GM12878 (cell line): ENCODE data around the gene WDR41. TPM values are rescaled to one million over a fixed set of nuclear protein-coding genes. Genes with fewer than 3 reads are reported as not detected.

Source experiments
- ATAC-seq: fragments of 200-7000 bp; cut with Tn5 transposase; 3 replicates; pipeline ENCODE4 v1.9.1; 2020; ENCODE audit warnings: mild to moderate bottlenecking, moderate library complexity
- BruUV-seq: library from RNA; stranded (reverse); fragments of 400-500 nt; replicated peaks from 2 replicates; lab custom pipeline; 2021; lab: Mats Ljungman, UMichigan
- CTCF ChIA-PET: fragments of 300-600 bp; sonication (Branson Sonifier 250); formaldehyde crosslinking; extraction: SDS; loops from one replicate; lab custom pipeline; 2021; ENCODE audit warnings: inconsistent platforms; lab: Yijun Ruan, JAX
- POLR2A ChIA-PET: fragments of 350-600 bp; formaldehyde crosslinking; extraction: SDS; loops from one replicate; lab custom pipeline; 2021; ENCODE audit warnings: inconsistent platforms; lab: Charles Lee
- RAD21 ChIA-PET: fragments of 300-600 bp; sonication (Branson Sonifier 250); formaldehyde crosslinking; loops from one replicate; lab custom pipeline; 2023; ENCODE audit warnings: antibody characterized with exemption; ENCODE audit not compliant: unreplicated experiment; lab: Charles Lee
- SMC1A ChIA-PET: fragments of 300-600 bp; sonication (Branson Sonifier 250); formaldehyde crosslinking; loops from one replicate; lab custom pipeline; 2023; ENCODE audit not compliant: unreplicated experiment, uncharacterized antibody; lab: Charles Lee
- DNase-seq: peaks from one replicate; pipeline ENCODE4 v3.0.0-alpha.2; 2011; ENCODE audit warnings: low read depth, low spot score
- FAIRE-seq: peaks from 3 replicates; lab custom pipeline; 2011; peaks lifted over from hg19 to GRCh38; lab: Jason Lieb, UNC
- H2AFZ ChIP-seq: 2 replicates; pipeline ENCODE4 v1.6.0; 2011; ENCODE audit warnings: low read depth, low read length, control low read depth; ENCODE audit not compliant: control insufficient read depth
- H3K27ac ChIP-seq: 2 replicates; pipeline ENCODE4 v1.5.1; 2011; ENCODE audit warnings: control low read depth; ENCODE audit not compliant: control insufficient read depth, insufficient read depth
- H3K27me3 ChIP-seq, 2 experiments: replicated peaks in 1 of 2; 2 replicates each; pipeline versions ENCODE4 v1.6.0 to v1.6.1; 2011; ENCODE audit warnings: low read length in 1 of 2; ENCODE audit not compliant: control insufficient read depth in 2 of 2, insufficient read depth in 2 of 2
- H3K36me3 ChIP-seq, 2 experiments: 2 replicates each; pipeline ENCODE4 v1.5.1; 2011; ENCODE audit warnings: low read length in 1 of 2; ENCODE audit not compliant: control insufficient read depth in 2 of 2, insufficient read depth in 2 of 2
- H3K4me1 ChIP-seq: 2 replicates; pipeline ENCODE4 v1.6.1; 2011; ENCODE audit warnings: mild to moderate bottlenecking, low read length, moderate library complexity, mixed read lengths; ENCODE audit not compliant: control insufficient read depth, insufficient read depth
- H3K4me2 ChIP-seq: 2 replicates; pipeline ENCODE4 v1.6.0; 2011; ENCODE audit warnings: control low read depth; ENCODE audit not compliant: control insufficient read depth, insufficient read depth
- H3K4me3 ChIP-seq: fragments of 200-600 bp; sonication (generic); 2 replicates; pipeline ENCODE4 v1.5.1; 2016
- H3K79me2 ChIP-seq: 2 replicates; pipeline ENCODE4 v1.6.0; 2011; ENCODE audit warnings: low read length; ENCODE audit not compliant: control insufficient read depth, insufficient read depth
- H3K9ac ChIP-seq: 2 replicates; pipeline ENCODE4 v1.8.0; 2011; ENCODE audit warnings: low read length, control low read depth, mixed read lengths; ENCODE audit not compliant: control insufficient read depth, insufficient read depth
- H3K9me3 ChIP-seq: replicated peaks from 3 replicates; pipeline ENCODE4 v1.5.1; 2011; ENCODE audit warnings: mild to moderate bottlenecking, low read length; ENCODE audit not compliant: control insufficient read depth, insufficient read depth
- H4K20me1 ChIP-seq: 2 replicates; pipeline ENCODE4 v1.6.0; 2011; ENCODE audit not compliant: control insufficient read depth, insufficient read depth
- BMI1 ChIP-seq: fragments of 450-650 bp; IDR thresholded peaks from 2 replicates; pipeline ENCODE4 v1.6.1; 2016; ENCODE audit warnings: mild to moderate bottlenecking, moderate library complexity, borderline replicate concordance
- IKZF1 ChIP-seq: fragments of 450-650 bp; conservative IDR thresholded peaks from 2 replicates; pipeline ENCODE4 v1.6.1; 2017; ENCODE audit warnings: antibody characterized with exemption, mild to moderate bottlenecking
- NR2C2 ChIP-seq: IDR thresholded peaks from 2 replicates; pipeline ENCODE4 v1.6.1; 2011; ENCODE audit warnings: borderline replicate concordance, low read depth; ENCODE audit not compliant: control insufficient read depth, insufficient read length
- POU2F2 ChIP-seq: IDR thresholded peaks from 3 replicates; pipeline ENCODE4 v1.6.1; 2011; ENCODE audit warnings: low read depth, mild to moderate bottlenecking, low read length, borderline replicate concordance
- RAD51 ChIP-seq: fragments of 450-650 bp; IDR thresholded peaks from 2 replicates; pipeline ENCODE4 v1.6.1; 2016; ENCODE audit warnings: moderate library complexity, mild to moderate bottlenecking, inconsistent platforms
- RUNX3 ChIP-seq: IDR thresholded peaks from 2 replicates; pipeline ENCODE4 v1.6.1; 2012; ENCODE audit warnings: low read length, inconsistent platforms
- SREBF2 ChIP-seq: IDR thresholded peaks from 2 replicates; pipeline ENCODE4 v1.6.1; 2012; ENCODE audit warnings: mild to moderate bottlenecking, low read length
- SUZ12 ChIP-seq: fragments of 200-600 bp; sonication (generic); IDR thresholded peaks from one replicate; pipeline ENCODE4 v1.6.1; 2018; ENCODE audit warnings: antibody characterized with exemption, mild to moderate bottlenecking; ENCODE audit not compliant: unreplicated experiment
- WGBS: methylation state at CpG from one replicate; pipeline ENCODE4 v1.1.6; 2016; ENCODE audit warnings: low lambda C conversion rate; ENCODE audit not compliant: insufficient replicate concordance, insufficient coverage; ENCODE audit errors: missing lambda C conversion rate; 5-methylcytosine and 5-hydroxymethylcytosine counted together
- in situ Hi-C: fragments of 300-500 bp; cut with MboI; formaldehyde crosslinking; loops from 9 replicates; pipeline ENCODE4 v1.14.3; 2018; ENCODE audit warnings: mixed read lengths
- intact Hi-C: fragments of 100-400 bp; cut with micrococcal nuclease; formaldehyde crosslinking; loops from one replicate; pipeline ENCODE4 v1.14.2; 2022; ENCODE audit not compliant: unreplicated experiment
- polyA plus RNA-seq, 11 experiments: library from polyadenylated mRNA; depleted of rRNA in 4 of 11; unstranded in 6 of 11; stranded (reverse) in 5 of 11; fragments of >200 nt; fragmentation: Nextera tagmentation in 4 of 11; fragmentation: Illumina TruSeq in 1 of 11; extraction: Ambion mirVana in 4 of 11; extraction: Trizol in 1 of 11; gene quantifications; 1 replicate in 1 of 11; 2 replicates in 10 of 11; pipeline versions ENCODE4 v1.2.1 to v1.2.3, GENCODE V29; 2011 to 2016; ENCODE audit warnings: inconsistent platforms in 2 of 11, missing spikeins in 2 of 11, low read depth in 1 of 11
- total RNA-seq, 4 experiments: library from RNA; depleted of rRNA in 3 of 4; stranded (reverse); fragments of >200 nt in 3 of 4; fragmentation: Illumina TruSeq in 1 of 4; extraction: Trizol in 1 of 4; gene quantifications; 2 replicates each; pipeline versions ENCODE4 v1.2.1 to v1.2.3, GENCODE V29; 2013 to 2021

The WDR41 gene
- total and polyA plus RNA-seq, 10 of the 15 experiments (the other 5 are each of a cell fraction or from before 2014, with no cell fraction given): 60.0 to 124 (median 84.4) TPM

GRCh38 chr5:77409870-77410621, 82.1 kb downstream of the WDR41 start:
- DNase-seq (no peak), ATAC-seq (peak; percentile 60), FAIRE-seq (no peak)
- ChIA-PET POLR2A (no interaction called here), SMC1A (interaction anchor here (0.7 to 1.5 kb wide), 5 partner anchors 14 to 44 kb away, joined by 3 to 5 read pairs (median 4); no protein-coding TSS in a partner anchor), CTCF (interaction anchor here (2.1 kb wide), 1 partner anchor 82 kb away, joined by 6 read pairs; the partner anchor contains the start of gene WDR41), RAD21 (interaction anchor here (1.4 kb wide), 1 partner anchor 14 kb away, joined by 3 read pairs; no protein-coding TSS in a partner anchor)
- intact Hi-C loops: no loop called here
- in situ Hi-C loops: no loop called here
- peak; percentile 81 for TF ChIP-seq BMI1
- no peak for TF ChIP-seq SUZ12
- TF ChIP-seq IKZF1: 0 out of 2 replicates have a peak, but pooled peaks have one; percentile 21
- no peak for TF ChIP-seq RAD51
- no peak for TF ChIP-seq POU2F2
- 0 out of 2 replicates have a peak, but pooled peaks have one; percentile 14 for TF ChIP-seq RUNX3
- TF ChIP-seq SREBF2: no peak
- TF ChIP-seq NR2C2: no peak
- H3K79me2 ChIP-seq: no peaks in the 10 kb centered on the region
- 43% methylated on average over 10 of the region's 10 CpGs for WGBS
- no peaks in the 10 kb centered on the region for H3K4me1 ChIP-seq
- H3K27me3 ChIP-seq: no peaks in the 10 kb centered on the region
- H3K9me3 ChIP-seq: no peaks in the 10 kb centered on the region
- H4K20me1 ChIP-seq: no peaks in the 10 kb centered on the region
- H3K4me2 ChIP-seq: no peak overlapping the region
- H3K36me3 ChIP-seq: no peaks in the 10 kb centered on the region
- no peak overlapping the region for H3K9ac ChIP-seq
- no TSS peak for BruUV-seq
- no peak overlapping the region for H2AFZ ChIP-seq
- H3K27ac ChIP-seq: no peak overlapping the region
- H3K4me3 ChIP-seq: no peak overlapping the region
